Colonic mucosa (tissue), 4 donors: ENCODE results near the gene LYZL6. TPM values are rescaled to one million over a fixed set of nuclear protein-coding genes. Genes with fewer than 3 reads are reported as not detected.

Experiments
- DNase-seq: peaks from one replicate; pipeline ENCODE4 v3.0.0-alpha.2; 2020
- H3K27ac ChIP-seq: fragments of 200-600 bp; one replicate; pipeline ENCODE4 v1.8.0; 2021
- H3K27me3 ChIP-seq: fragments of 200-600 bp; one replicate; pipeline ENCODE4 v1.8.0; 2021
- H3K36me3 ChIP-seq: fragments of 200-600 bp; one replicate; pipeline ENCODE4 v1.8.0; 2021
- H3K4me1 ChIP-seq: fragments of 200-600 bp; one replicate; pipeline ENCODE4 v1.8.0; 2021; ENCODE audit warnings: mild to moderate bottlenecking
- H3K4me3 ChIP-seq: fragments of 200-600 bp; one replicate; pipeline ENCODE4 v1.8.0; 2021
- H3K9ac ChIP-seq, 2 donors: one replicate each; pipeline ENCODE4 v1.7.0; 2013; ENCODE audit warnings: control low read depth in 2 of 2, low read depth in 2 of 2, low read length in 2 of 2
- H3K9me3 ChIP-seq: fragments of 200-600 bp; one replicate; pipeline ENCODE4 v1.8.0; 2021
- intact Hi-C: fragments of 100-400 bp; cut with DNase I; formaldehyde crosslinking; loops from one replicate; pipeline ENCODE4 v1.14.1; 2022
- total RNA-seq, 2 donors: library from RNA; stranded (reverse); fragmentation: NEBNext Ultra II Directional in 1 of 2; extraction: Animal tissue kit (Norgen Biotek cat#: 25700) in 1 of 2; gene quantifications; one replicate each; pipeline ENCODE4 v1.2.1, GENCODE V29; 2021
- TF ChIP-seq, protein P1 (sequence below): fragments of 200-600 bp; IDR thresholded peaks from one replicate; pipeline ENCODE4 v1.8.0; 2022; ENCODE audit warnings: antibody characterized with exemption, mild to moderate bottlenecking
- donor health status: healthy.
- donor health status: DM: no; HTN: no; CAD: no.
- donor health status: DM: no; HTN: no; CAD: no.

LYZL6 gene
- total RNA-seq, 2 donors from 2014 or later: not detected

- no peak for DNase-seq
- no peaks in the 10 kb centered on the region for H3K9me3 ChIP-seq
These were observed 35.8 kb downstream of the LYZL6 start for GRCh38 chr17:35907691-35908090.

DNA sequence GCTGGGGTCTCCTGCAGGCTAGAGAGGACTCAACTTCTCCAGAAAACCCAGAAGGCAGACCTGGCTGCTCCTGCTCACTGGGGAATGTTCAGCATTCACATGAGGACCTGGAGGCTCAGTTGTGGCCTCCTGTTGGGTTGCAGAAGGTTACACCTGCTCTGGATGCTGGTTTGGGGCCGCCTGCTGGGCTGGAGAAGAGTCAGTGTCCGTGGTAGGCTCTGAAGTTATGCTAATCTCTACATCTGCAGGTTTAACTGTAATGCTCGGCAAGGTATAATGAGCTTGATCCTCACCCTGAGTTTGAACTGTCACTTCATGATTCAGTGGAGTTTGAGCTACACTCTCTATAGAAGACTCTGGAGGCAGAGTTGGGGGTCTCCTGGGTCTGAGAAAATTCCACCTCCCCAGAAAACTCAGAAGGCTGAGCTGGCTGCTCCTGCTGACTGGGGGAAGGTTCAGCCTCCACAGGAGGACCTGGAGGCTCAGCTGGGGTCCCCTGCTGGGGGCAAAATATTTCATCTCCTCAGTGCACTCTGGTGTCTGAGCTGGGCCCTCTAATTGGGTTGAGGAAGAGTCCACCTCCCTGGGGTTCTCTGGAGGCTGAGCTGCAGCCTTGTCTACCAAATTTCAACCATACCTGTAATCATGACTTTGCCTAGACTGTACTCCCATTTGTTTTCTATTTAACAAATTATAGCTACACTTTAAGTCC is 36.4 kb downstream of the LYZL6 start:
- Histone ChIP-seq H3K27me3 (no peaks in the 10 kb centered on the region), H3K36me3 (no peaks in the 10 kb centered on the region), H3K9me3 (no peaks in the 10 kb centered on the region), H3K4me3 (no peak overlapping the region), H3K27ac (no peak overlapping the region), H3K4me1 (no peaks in the 10 kb centered on the region), H3K9ac (no peak overlapping the region)
- intact Hi-C loops: no loop called here
- no peak for DNase-seq
- TF ChIP-seq, protein P1, sequence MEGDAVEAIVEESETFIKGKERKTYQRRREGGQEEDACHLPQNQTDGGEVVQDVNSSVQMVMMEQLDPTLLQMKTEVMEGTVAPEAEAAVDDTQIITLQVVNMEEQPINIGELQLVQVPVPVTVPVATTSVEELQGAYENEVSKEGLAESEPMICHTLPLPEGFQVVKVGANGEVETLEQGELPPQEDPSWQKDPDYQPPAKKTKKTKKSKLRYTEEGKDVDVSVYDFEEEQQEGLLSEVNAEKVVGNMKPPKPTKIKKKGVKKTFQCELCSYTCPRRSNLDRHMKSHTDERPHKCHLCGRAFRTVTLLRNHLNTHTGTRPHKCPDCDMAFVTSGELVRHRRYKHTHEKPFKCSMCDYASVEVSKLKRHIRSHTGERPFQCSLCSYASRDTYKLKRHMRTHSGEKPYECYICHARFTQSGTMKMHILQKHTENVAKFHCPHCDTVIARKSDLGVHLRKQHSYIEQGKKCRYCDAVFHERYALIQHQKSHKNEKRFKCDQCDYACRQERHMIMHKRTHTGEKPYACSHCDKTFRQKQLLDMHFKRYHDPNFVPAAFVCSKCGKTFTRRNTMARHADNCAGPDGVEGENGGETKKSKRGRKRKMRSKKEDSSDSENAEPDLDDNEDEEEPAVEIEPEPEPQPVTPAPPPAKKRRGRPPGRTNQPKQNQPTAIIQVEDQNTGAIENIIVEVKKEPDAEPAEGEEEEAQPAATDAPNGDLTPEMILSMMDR: no peak

More at GRCh38 chr17:35907691-35908090, 35.8 kb downstream of the LYZL6 start:
- Histone ChIP-seq H3K4me1 (no peaks in the 10 kb centered on the region), H3K27me3 (no peaks in the 10 kb centered on the region), H3K4me3 (no peak overlapping the region), H3K36me3 (no peaks in the 10 kb centered on the region), H3K27ac (no peak overlapping the region), H3K9ac (no peak overlapping the region)
- TF ChIP-seq, protein P1: no peak
- intact Hi-C loops: no loop called here

GRCh38 chr17:35906191-35906925 is 37.2 kb downstream of the LYZL6 start:
- intact Hi-C loops: no loop called here
- TF ChIP-seq, protein P1: no peak
- Histone ChIP-seq H3K27ac (no peak overlapping the region), H3K4me1 (no peaks in the 10 kb centered on the region), H3K4me3 (no peak overlapping the region), H3K9ac (no peak overlapping the region), H3K9me3 (no peaks in the 10 kb centered on the region), H3K36me3 (no peaks in the 10 kb centered on the region), H3K27me3 (no peaks in the 10 kb centered on the region)
- no peak for DNase-seq

DNA sequence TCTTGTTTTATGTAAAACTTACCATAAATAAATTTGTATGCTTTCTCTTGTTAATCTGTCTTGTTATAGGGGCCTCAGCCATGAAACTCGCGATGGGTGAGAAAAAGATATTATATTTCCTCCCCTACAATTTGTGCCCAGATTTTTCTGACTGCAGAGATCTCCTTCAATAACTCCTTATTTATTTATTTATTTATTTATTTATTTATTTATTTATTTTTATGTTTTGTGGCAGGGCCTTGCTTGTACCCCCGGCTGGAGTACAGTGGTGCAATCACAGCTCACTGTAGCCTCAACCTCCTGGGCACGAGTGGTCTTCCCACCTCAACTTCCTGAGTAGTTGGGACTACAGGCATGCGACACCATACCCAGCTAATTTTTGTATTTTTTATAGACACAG is 40.1 kb downstream of the LYZL6 start:
- H3K27ac ChIP-seq: no peak overlapping the region
- no peaks in the 10 kb centered on the region for H3K27me3 ChIP-seq
- no peaks in the 10 kb centered on the region for H3K9me3 ChIP-seq
- H3K4me1 ChIP-seq: no peaks in the 10 kb centered on the region
- H3K36me3 ChIP-seq: no peaks in the 10 kb centered on the region
- H3K9ac ChIP-seq: no peak overlapping the region
- TF ChIP-seq, protein P1: no peak
- H3K4me3 ChIP-seq: no peak overlapping the region
- intact Hi-C loops: no loop called here
- DNase-seq: no peak

DNA sequence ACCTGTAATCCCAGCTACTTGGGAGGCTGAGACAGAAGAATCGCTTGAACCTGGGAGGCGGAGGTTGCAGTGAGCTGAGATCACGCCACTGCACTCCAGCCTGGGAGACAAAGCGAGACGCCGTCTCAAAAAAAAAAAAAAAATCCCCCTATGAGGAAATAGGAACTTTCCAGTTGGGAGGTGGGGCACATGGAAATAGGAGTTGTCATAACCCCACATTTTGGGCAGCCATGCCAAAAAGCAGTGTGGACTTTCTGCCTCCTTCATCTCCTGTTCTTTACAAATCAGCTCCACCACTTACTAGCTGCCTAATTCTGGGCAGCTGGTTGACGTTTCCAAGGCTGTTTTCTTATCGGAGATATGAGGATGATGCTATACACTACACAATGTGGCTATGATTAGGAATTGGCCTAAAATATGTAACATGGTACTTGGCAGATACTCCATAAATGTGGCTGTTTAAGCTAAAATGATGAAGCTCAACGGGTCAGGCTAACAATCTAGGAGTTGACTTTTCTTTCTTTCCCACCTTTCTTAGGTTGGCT is 41.8 kb downstream of the LYZL6 start:
- no peak for DNase-seq
- Histone ChIP-seq H3K9me3 (no peaks in the 10 kb centered on the region), H3K27me3 (no peaks in the 10 kb centered on the region), H3K4me1 (no peaks in the 10 kb centered on the region), H3K36me3 (no peaks in the 10 kb centered on the region), H3K27ac (no peak overlapping the region), H3K9ac (no peak overlapping the region), H3K4me3 (no peak overlapping the region)
- intact Hi-C loops: no loop called here
- TF ChIP-seq, protein P1: no peak
